Common myeloid progenitor, CD34-positive (primary cell): ENCODE measurements around the gene OCA2.

ENCODE experiments used
- CTCF ChIA-PET: fragments of 350-600 bp; sonication (Branson Sonifier 250); formaldehyde crosslinking; loops from one replicate; lab custom pipeline; 2021; ENCODE audit warnings: antibody characterized with exemption; lab: Charles Lee
- POLR2A ChIA-PET: fragments of 350-600 bp; sonication (Branson Sonifier 250); formaldehyde crosslinking; loops from one replicate; lab custom pipeline; 2021; ENCODE audit warnings: antibody characterized with exemption; lab: Charles Lee
- DNase-seq, 3 donors: peaks; one replicate each; pipeline versions ENCODE4 v3.0.0 to v3.0.0-alpha.2; 2013
- H3K27ac ChIP-seq, 2 experiments: 1 replicate in 1 of 2; 2 replicates in 1 of 2; pipeline ENCODE4 v1.7.0; 2013; ENCODE audit warnings: inconsistent platforms in 2 of 2, low read length in 2 of 2, mild to moderate bottlenecking in 2 of 2, low read depth in 1 of 2, moderate library complexity in 1 of 2; ENCODE audit not compliant: severe bottlenecking in 2 of 2, insufficient read depth in 1 of 2, poor library complexity in 1 of 2
- H3K27me3 ChIP-seq, 5 experiments: replicated peaks in 2 of 5; 1 replicate in 3 of 5; 2 replicates in 2 of 5; pipeline versions ENCODE4 v1.6.1 to v1.7.0; 2013; ENCODE audit warnings: low read length in 4 of 5, mild to moderate bottlenecking in 2 of 5, moderate library complexity in 2 of 5, inconsistent platforms in 1 of 5; ENCODE audit not compliant: insufficient read depth in 5 of 5, control insufficient read depth in 4 of 5
- H3K36me3 ChIP-seq, 4 experiments: 1 replicate in 2 of 4; 2 replicates in 2 of 4; pipeline versions ENCODE4 v1.6.1 to v1.7.0; 2013; ENCODE audit warnings: low read length in 3 of 4, control low read depth in 1 of 4, mild to moderate bottlenecking in 1 of 4; ENCODE audit not compliant: control insufficient read depth in 4 of 4, insufficient read depth in 4 of 4
- H3K4me1 ChIP-seq, 4 experiments: 1 replicate in 3 of 4; 2 replicates in 1 of 4; pipeline versions ENCODE4 v1.6.1 to v1.7.1; 2013; ENCODE audit warnings: low read length in 3 of 4, mild to moderate bottlenecking in 3 of 4, control low read depth in 1 of 4, inconsistent platforms in 1 of 4, moderate library complexity in 1 of 4; ENCODE audit not compliant: control insufficient read depth in 4 of 4, insufficient read depth in 4 of 4; ENCODE audit errors: control extremely low read depth in 1 of 4
- H3K4me3 ChIP-seq, 7 experiments: 1 replicate in 4 of 7; 2 replicates in 3 of 7; pipeline versions ENCODE4 v1.5.1 to v1.7.0; 2013; ENCODE audit warnings: mild to moderate bottlenecking in 7 of 7, low read length in 6 of 7, moderate library complexity in 6 of 7, inconsistent platforms in 2 of 7, low read depth in 2 of 7, control low read depth in 1 of 7; ENCODE audit not compliant: insufficient read depth in 4 of 7, control insufficient read depth in 1 of 7; ENCODE audit errors: extremely low read depth in 1 of 7
- H3K9me3 ChIP-seq, 5 experiments: 1 replicate in 4 of 5; 2 replicates in 1 of 5; pipeline versions ENCODE4 v1.6.1 to v1.7.1; 2013; ENCODE audit warnings: low read length in 4 of 5, mild to moderate bottlenecking in 2 of 5, inconsistent platforms in 1 of 5, low read depth in 1 of 5, moderate library complexity in 1 of 5; ENCODE audit not compliant: control insufficient read depth in 4 of 5, insufficient read depth in 2 of 5; ENCODE audit errors: control extremely low read depth in 1 of 5
- whole genome bisulfite sequencing: methylation state at CpG from one replicate; pipeline ENCODE4 v1.1.5; 2013; ENCODE audit not compliant: insufficient coverage; 5-methylcytosine and 5-hydroxymethylcytosine counted together

Gene OCA2

GRCh38 chr15:27903405-27903804 is 195.7 kb downstream of the OCA2 start:
- 97% methylated on average over 6 of the region's 9 CpGs for WGBS
- CTCF ChIA-PET = no interaction called here
- POLR2A ChIA-PET = no interaction called here

GRCh38 chr15:27902680-27903385 is 196.3 kb downstream of the OCA2 start:
- WGBS = 88% methylated on average over 40 of the region's 43 CpGs
- Histone ChIP-seq H3K9me3 (peaks cover 0 to 9% (median 0%) of the 10 kb centered on the region in 5 experiments), H3K4me1 (no peaks in the 10 kb centered on the region), H3K36me3 (no peaks in the 10 kb centered on the region), H3K27me3 (no peaks in the 10 kb centered on the region), H3K4me3 (no peak overlapping the region), H3K27ac (no peak overlapping the region)
- CTCF ChIA-PET = no interaction called here
- POLR2A ChIA-PET = no interaction called here
- no peak for DNase-seq

More at GRCh38 chr15:27903405-27903804, 195.7 kb downstream of the OCA2 start:
- no peak overlapping the region for H3K27ac ChIP-seq
- H3K36me3 ChIP-seq = no peaks in the 10 kb centered on the region
- no peak for DNase-seq
- H3K4me1 ChIP-seq = no peaks in the 10 kb centered on the region
- no peaks in the 10 kb centered on the region for H3K27me3 ChIP-seq
- peaks cover 0 to 9% (median 0%) of the 10 kb centered on the region in 5 experiments for H3K9me3 ChIP-seq
- no peak overlapping the region for H3K4me3 ChIP-seq

- Histone ChIP-seq H3K36me3 (no peaks in the 10 kb centered on the region), H3K9me3 (peaks cover 0 to 14% (median 3%) of the 10 kb centered on the region in 5 experiments), H3K27me3 (no peaks in the 10 kb centered on the region), H3K4me3 (no peak overlapping the region), H3K4me1 (no peaks in the 10 kb centered on the region), H3K27ac (no peak overlapping the region)
- DNase-seq = no peak
- WGBS = 88% methylated on average over 2 of the region's 5 CpGs
- ChIA-PET POLR2A (no interaction called here), CTCF (no interaction called here)
Measured at GRCh38 chr15:27899583-27900285, 199.4 kb downstream of the OCA2 start.

DNA sequence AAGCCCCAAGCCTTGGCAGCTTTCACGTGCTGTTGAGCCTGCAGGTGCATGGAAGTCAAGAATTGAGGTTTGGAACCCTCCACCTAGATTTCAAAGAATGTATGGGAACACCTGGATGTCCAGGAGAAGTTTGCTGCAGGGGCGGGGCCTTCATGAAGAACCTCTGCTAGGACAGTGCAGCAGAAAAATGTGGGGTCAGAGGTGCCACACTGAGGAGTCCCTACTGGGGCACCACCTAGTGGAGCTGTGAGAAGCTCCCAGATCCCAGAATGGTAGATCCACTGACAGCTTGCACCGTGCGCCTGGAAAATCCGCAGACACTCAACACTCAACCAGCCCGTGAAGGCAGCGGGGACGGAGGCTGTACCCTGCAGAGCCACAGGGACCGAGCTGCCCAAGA is 201.6 kb downstream of the OCA2 start:
- ChIA-PET POLR2A (no interaction called here), CTCF (no interaction called here)
- H3K4me3 ChIP-seq = no peak overlapping the region
- no peaks in the 10 kb centered on the region for H3K27me3 ChIP-seq
- no peaks in the 10 kb centered on the region for H3K36me3 ChIP-seq
- H3K27ac ChIP-seq = no peak overlapping the region
- no peak for DNase-seq
- H3K4me1 ChIP-seq = no peaks in the 10 kb centered on the region
- peaks cover 5 to 12% (median 6%) of the 10 kb centered on the region in 5 experiments for H3K9me3 ChIP-seq
- 96% methylated on average over 9 of the region's 9 CpGs for WGBS

- DNase-seq = no peak
- POLR2A ChIA-PET = no interaction called here
- no peak overlapping the region for H3K27ac ChIP-seq
- H3K9me3 ChIP-seq = peaks cover 6 to 22% (median 7%) of the 10 kb centered on the region in 5 experiments
- no peaks in the 10 kb centered on the region for H3K27me3 ChIP-seq
- CTCF ChIA-PET = no interaction called here
- no peaks in the 10 kb centered on the region for H3K36me3 ChIP-seq
- H3K4me1 ChIP-seq = no peaks in the 10 kb centered on the region
- no peak overlapping the region for H3K4me3 ChIP-seq
- WGBS = 89% methylated on average over 1 of the region's 1 CpG
Measured at GRCh38 chr15:27894645-27895044, 204.5 kb downstream of the OCA2 start.

- Histone ChIP-seq H3K4me3 (no peak overlapping the region), H3K36me3 (no peaks in the 10 kb centered on the region), H3K27me3 (no peaks in the 10 kb centered on the region), H3K4me1 (no peaks in the 10 kb centered on the region), H3K27ac (no peak overlapping the region), H3K9me3 (peaks cover under 1 to 25% (median 6%) of the 10 kb centered on the region in 5 experiments)
- ChIA-PET CTCF (no interaction called here), POLR2A (no interaction called here)
- WGBS = 92% methylated on average over 2 of the region's 3 CpGs
- DNase-seq = no peak
Measured at GRCh38 chr15:27889258-27889657, 209.9 kb downstream of the OCA2 start.

DNA sequence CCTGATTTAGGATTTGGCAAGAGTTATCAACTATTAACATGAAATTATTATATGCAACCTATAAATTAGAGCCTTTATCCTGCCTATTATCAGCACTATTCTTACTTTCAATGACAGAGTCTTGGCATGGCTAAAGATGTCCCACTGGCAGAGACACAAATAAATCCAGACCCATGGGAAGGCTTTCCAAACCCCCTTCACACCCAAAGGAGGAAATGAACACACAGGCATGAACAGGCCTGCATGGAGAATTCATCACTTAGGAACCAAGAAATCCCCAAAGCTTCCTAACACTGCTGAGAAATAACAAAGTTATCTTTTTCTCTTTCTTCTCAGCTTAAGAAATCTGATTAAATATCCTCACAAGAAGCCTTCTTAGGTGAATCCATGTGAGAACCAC is 213.9 kb downstream of the OCA2 start:
- ChIA-PET POLR2A (no interaction called here), CTCF (no interaction called here)
- Histone ChIP-seq H3K27ac (no peak overlapping the region), H3K9me3 (peaks cover 0 to 16% (median 2%) of the 10 kb centered on the region in 5 experiments), H3K27me3 (no peaks in the 10 kb centered on the region), H3K36me3 (no peaks in the 10 kb centered on the region), H3K4me1 (no peaks in the 10 kb centered on the region), H3K4me3 (no peak overlapping the region)
- no peak for DNase-seq
